IPS-18a (cell line): ENCODE data around the gene AHSP.
A peak's percentile ranks its signal among the peaks of the same experiment; 100 is the strongest.
"Not testable (repeated sequence)": the region's sequence is repeated elsewhere in the genome, so short reads cannot be mapped to it uniquely, and the experiment has no call there.

ENCODE experiments used
- H3K27ac ChIP-seq: one replicate; pipeline ENCODE4 v1.5.1; 2013; ENCODE audit warnings: low read length
- H3K27me3 ChIP-seq: one replicate; pipeline ENCODE4 v1.6.1; 2013; ENCODE audit warnings: mild to moderate bottlenecking, low read length; ENCODE audit not compliant: control insufficient read depth, insufficient read depth
- H3K36me3 ChIP-seq: one replicate; pipeline ENCODE4 v1.6.1; 2013; ENCODE audit warnings: low read depth, low read length; ENCODE audit not compliant: control insufficient read depth
- H3K4me1 ChIP-seq: one replicate; pipeline ENCODE4 v1.6.1; 2013; ENCODE audit warnings: low read depth, low read length; ENCODE audit not compliant: control insufficient read depth
- H3K4me3 ChIP-seq: one replicate; pipeline ENCODE4 v1.5.1; 2013; ENCODE audit warnings: low read length
- H3K9ac ChIP-seq: one replicate; pipeline ENCODE4 v1.6.1; 2013; ENCODE audit warnings: mild to moderate bottlenecking, low read length, moderate library complexity
- H3K9me3 ChIP-seq: one replicate; pipeline ENCODE4 v1.6.1; 2013; ENCODE audit warnings: low read depth, low read length; ENCODE audit not compliant: control insufficient read depth

The AHSP gene

GRCh38 chr16:31503555-31503954, 24.1 kb upstream of the AHSP start:
- H3K4me1 ChIP-seq: peaks cover 18% of the 10 kb centered on the region
- H3K36me3 ChIP-seq, H3K4me3 ChIP-seq, H3K27me3 ChIP-seq, H3K9me3 ChIP-seq, H3K27ac ChIP-seq, H3K9ac ChIP-seq: not testable (repeated sequence)

- Histone ChIP-seq H3K4me1 (peaks cover 21% of the 10 kb centered on the region), H3K27me3 (no peaks in the 10 kb centered on the region), H3K4me3 (no peak overlapping the region), H3K36me3 (peaks cover 3% of the 10 kb centered on the region), H3K9ac (no peak overlapping the region), H3K9me3 (no peaks in the 10 kb centered on the region), H3K27ac (no peak overlapping the region)
Observed at GRCh38 chr16:31504159-31504558, 23.5 kb upstream of the AHSP start.

GRCh38 chr16:31505483-31505882, 22.2 kb upstream of the AHSP start:
- H3K4me3 ChIP-seq: no peak overlapping the region
- H3K9me3 ChIP-seq: no peaks in the 10 kb centered on the region
- H3K27me3 ChIP-seq: no peaks in the 10 kb centered on the region
- peaks cover 3% of the 10 kb centered on the region for H3K36me3 ChIP-seq
- peaks cover 23% of the 10 kb centered on the region for H3K4me1 ChIP-seq
- H3K27ac ChIP-seq: no peak overlapping the region
- no peak overlapping the region for H3K9ac ChIP-seq

GRCh38 chr16:31507617-31507928, 20.1 kb upstream of the AHSP start:
- peak overlapping the region; percentile 81 for H3K9ac ChIP-seq
- peaks cover 13% of the 10 kb centered on the region for H3K4me1 ChIP-seq
- H3K27me3 ChIP-seq: no peaks in the 10 kb centered on the region
- peak overlapping the region; percentile 94 for H3K4me3 ChIP-seq
- peak overlapping the region; percentile 75 for H3K27ac ChIP-seq
- H3K9me3 ChIP-seq: no peaks in the 10 kb centered on the region
- H3K36me3 ChIP-seq: peaks cover 3% of the 10 kb centered on the region

GRCh38 chr16:31507929-31508705, 19.6 kb upstream of the AHSP start, which contains the start of gene RUSF1:
Gene RUSF1, minus strand, starts transcription at chr16:31508391. Its CDS starts 18 bp downstream, at chr16:31508373.
- H3K27ac ChIP-seq: peak within 1 kb of the TSS; percentile 75
- H3K36me3 ChIP-seq: peaks cover 3% of the 10 kb centered on the region
- H3K27me3 ChIP-seq: no peaks in the 10 kb centered on the region
- H3K4me1 ChIP-seq: peaks cover 13% of the 10 kb centered on the region
- H3K4me3 ChIP-seq: peak within 1 kb of the TSS; percentile 94
- H3K9ac ChIP-seq: peak within 1 kb of the TSS; percentile 81
- no peaks in the 10 kb centered on the region for H3K9me3 ChIP-seq

- Histone ChIP-seq H3K36me3 (peaks cover 3% of the 10 kb centered on the region), H3K27me3 (no peaks in the 10 kb centered on the region), H3K4me3 (peak overlapping the region; percentile 94), H3K27ac (peak overlapping the region; percentile 71), H3K9me3 (no peaks in the 10 kb centered on the region), H3K4me1 (peaks cover 13% of the 10 kb centered on the region), H3K9ac (peak overlapping the region; percentile 81)
Observed at GRCh38 chr16:31508706-31509195, 18.9 kb upstream of the AHSP start.

- no peak overlapping the region for H3K27ac ChIP-seq
- no peaks in the 10 kb centered on the region for H3K27me3 ChIP-seq
- no peaks in the 10 kb centered on the region for H3K36me3 ChIP-seq
- no peak overlapping the region for H3K4me3 ChIP-seq
- H3K9ac ChIP-seq: no peak overlapping the region
- H3K9me3 ChIP-seq: no peaks in the 10 kb centered on the region
- H3K4me1 ChIP-seq: peaks cover 9% of the 10 kb centered on the region
Observed at GRCh38 chr16:31513126-31513525, 14.6 kb upstream of the AHSP start.

- Histone ChIP-seq H3K27ac (no peak overlapping the region), H3K4me3 (no peak overlapping the region), H3K9me3 (no peaks in the 10 kb centered on the region), H3K9ac (no peak overlapping the region), H3K36me3 (no peaks in the 10 kb centered on the region), H3K4me1 (peaks cover 8% of the 10 kb centered on the region), H3K27me3 (no peaks in the 10 kb centered on the region)
Observed at GRCh38 chr16:31513884-31514283, 13.8 kb upstream of the AHSP start.

GRCh38 chr16:31517800-31518402, 9.8 kb upstream of the AHSP start:
- no peak overlapping the region for H3K27ac ChIP-seq
- no peak overlapping the region for H3K9ac ChIP-seq
- H3K36me3 ChIP-seq: no peaks in the 10 kb centered on the region
- no peak overlapping the region for H3K4me3 ChIP-seq
- peaks cover 4% of the 10 kb centered on the region for H3K4me1 ChIP-seq
- H3K9me3 ChIP-seq: no peaks in the 10 kb centered on the region
- no peaks in the 10 kb centered on the region for H3K27me3 ChIP-seq

- no peak overlapping the region for H3K4me3 ChIP-seq
- H3K4me1 ChIP-seq: peaks cover 4% of the 10 kb centered on the region
- H3K27me3 ChIP-seq: no peaks in the 10 kb centered on the region
- no peak overlapping the region for H3K9ac ChIP-seq
- H3K9me3 ChIP-seq: no peaks in the 10 kb centered on the region
- H3K27ac ChIP-seq: no peak overlapping the region
- H3K36me3 ChIP-seq: no peaks in the 10 kb centered on the region
Observed at GRCh38 chr16:31519759-31520431, 7.8 kb upstream of the AHSP start.

GRCh38 chr16:31521368-31521767, 6.3 kb upstream of the AHSP start:
- H3K9ac ChIP-seq: no peak overlapping the region
- no peaks in the 10 kb centered on the region for H3K9me3 ChIP-seq
- H3K4me1 ChIP-seq: peaks cover 2% of the 10 kb centered on the region
- H3K27me3 ChIP-seq: no peaks in the 10 kb centered on the region
- no peak overlapping the region for H3K27ac ChIP-seq
- no peak overlapping the region for H3K4me3 ChIP-seq
- no peaks in the 10 kb centered on the region for H3K36me3 ChIP-seq
